Panc1 (cell line): ENCODE data around the gene ZNF319. TPM values are rescaled to one million over a fixed set of nuclear protein-coding genes. Genes with fewer than 3 reads are reported as not detected.

Experiments used
- ATAC-seq: fragments of 200-7000 bp; cut with Tn5 transposase; 2 replicates; pipeline ENCODE4 v1.9.1; 2020; ENCODE audit warnings: mild to moderate bottlenecking, moderate library complexity
- BruUV-seq: library from RNA; stranded (reverse); fragments of 400-500 nt; replicated peaks from 2 replicates; lab custom pipeline; 2021; lab: Mats Ljungman, UMichigan
- CTCF ChIA-PET: fragments of 300-600 bp; sonication (Branson Sonifier 250); formaldehyde crosslinking; loops from one replicate; lab custom pipeline; 2022; ENCODE audit warnings: antibody characterized with exemption; lab: Charles Lee
- POLR2A ChIA-PET: fragments of 300-600 bp; sonication (Branson Sonifier 250); formaldehyde crosslinking; loops from one replicate; lab custom pipeline; 2022; ENCODE audit warnings: antibody characterized with exemption; lab: Charles Lee
- DNase-seq: peaks from one replicate; pipeline ENCODE4 v3.0.0-alpha.2; 2010; ENCODE audit warnings: low read depth, low spot score
- H3K27ac ChIP-seq: 2 replicates; pipeline ENCODE4 v1.5.1; 2011; ENCODE audit warnings: mild to moderate bottlenecking, low read length, inconsistent platforms
- H3K27me3 ChIP-seq: fragments of 200-500 bp; sonication (Bioruptor generic); 2 replicates; pipeline ENCODE4 v1.6.0; 2014; ENCODE audit warnings: low read length, inconsistent platforms; ENCODE audit not compliant: control insufficient read depth, insufficient read depth
- H3K36me3 ChIP-seq: fragments of 200-500 bp; sonication (Bioruptor generic); 2 replicates; pipeline ENCODE4 v1.5.1; 2014; ENCODE audit warnings: inconsistent platforms, mild to moderate bottlenecking, low read length, moderate library complexity; ENCODE audit not compliant: control insufficient read depth, insufficient read depth
- H3K4me1 ChIP-seq: 2 replicates; pipeline ENCODE4 v1.5.1; 2011; ENCODE audit warnings: inconsistent platforms, mild to moderate bottlenecking, low read length, moderate library complexity; ENCODE audit not compliant: control insufficient read depth, insufficient read depth
- H3K4me3 ChIP-seq, 2 experiments: 2 replicates each; pipeline ENCODE4 v1.5.1; 2011 to 2012; ENCODE audit warnings: low read depth in 2 of 2, low read length in 2 of 2, mild to moderate bottlenecking in 2 of 2, inconsistent platforms in 1 of 2, moderate library complexity in 1 of 2
- H3K9me3 ChIP-seq: fragments of 200-500 bp; sonication (Bioruptor generic); 2 replicates; pipeline ENCODE4 v1.5.1; 2014; ENCODE audit warnings: low read depth, mild to moderate bottlenecking, inconsistent platforms, low read length, moderate library complexity; ENCODE audit not compliant: control insufficient read depth, insufficient read depth
- POLR2AphosphoS5 ChIP-seq: IDR thresholded peaks from 2 replicates; pipeline ENCODE4 v1.6.1; 2012; ENCODE audit warnings: mild to moderate bottlenecking, low read depth, low read length, moderate library complexity
- SIN3A ChIP-seq: IDR thresholded peaks from 2 replicates; pipeline ENCODE4 v1.6.1; 2012; ENCODE audit warnings: low read depth, mild to moderate bottlenecking, low read length, moderate library complexity, borderline replicate concordance; ENCODE audit not compliant: insufficient read depth
- TCF7L2 ChIP-seq: IDR thresholded peaks from 2 replicates; pipeline ENCODE4 v1.6.1; 2011; ENCODE audit warnings: mild to moderate bottlenecking, low read depth, low read length, inconsistent platforms
- in situ Hi-C: cut with HindIII; loops from 2 replicates; pipeline ENCODE4 v1.10.0; 2016; ENCODE audit warnings: low sequenced_read_pairs, low pct_unique_long_range_greater_than_20kb
- intact Hi-C: fragments of 100-400 bp; cut with micrococcal nuclease; formaldehyde crosslinking; loops from one replicate; pipeline ENCODE4 v1.10.0; 2022; ENCODE audit not compliant: unreplicated experiment
- total RNA-seq: library from RNA; stranded (reverse); gene quantifications from one replicate; pipeline ENCODE4 v1.2.1, GENCODE V29; 2021; ENCODE audit not compliant: unreplicated experiment
- TF ChIP-seq, protein P1 (sequence below): fragments of 450-650 bp; IDR thresholded peaks from 2 replicates; pipeline ENCODE4 v1.5.1; 2017; ENCODE audit warnings: mild to moderate bottlenecking
- TF ChIP-seq, protein P2 (sequence below), 2 experiments: IDR thresholded peaks; 2 replicates each; pipeline ENCODE4 v1.6.1; 2011 to 2012; ENCODE audit warnings: low read depth in 2 of 2, control low read depth in 1 of 2, low read length in 1 of 2, mild to moderate bottlenecking in 1 of 2, moderate library complexity in 1 of 2; ENCODE audit not compliant: insufficient read depth in 1 of 2

ZNF319 gene
- total RNA-seq, 1 experiment from 2014 or later, result 6.5 TPM

DNA sequence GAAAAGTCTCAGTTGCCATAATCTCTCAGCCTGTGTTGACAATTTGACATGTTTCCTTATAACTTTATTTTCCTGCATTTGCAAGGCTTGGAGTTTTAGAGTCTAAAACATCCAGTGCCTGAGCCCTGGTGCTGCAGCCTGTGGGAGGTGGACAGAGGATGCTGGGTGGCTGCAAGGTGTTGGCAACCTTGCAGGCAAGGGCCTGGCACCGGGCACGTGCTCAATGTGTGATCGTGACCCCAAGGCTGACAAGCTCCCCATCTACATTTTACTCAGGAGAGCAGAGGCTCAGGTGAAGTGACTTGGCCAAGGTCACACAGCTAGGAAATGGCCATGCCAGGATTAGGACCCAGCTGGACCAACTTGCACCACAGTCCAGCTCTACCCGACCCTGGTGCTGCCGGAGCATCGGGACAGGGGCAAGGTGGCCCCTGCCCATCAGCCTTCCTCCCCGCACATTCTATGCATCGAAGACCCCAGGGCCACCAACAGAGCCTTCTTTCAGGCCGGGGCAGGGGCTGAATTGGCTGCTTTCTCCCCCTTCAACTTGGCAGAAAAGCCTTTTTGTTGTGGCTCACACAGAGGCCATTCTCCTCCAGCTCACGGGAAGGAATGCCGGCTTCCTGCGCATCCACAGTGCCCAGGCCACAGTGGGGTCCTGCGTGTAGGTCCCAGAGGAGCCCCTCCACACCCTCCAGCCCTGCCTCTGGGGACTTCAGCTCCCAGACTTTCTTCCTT lies 48.2 kb upstream of the ZNF319 start:
- no peak overlapping the region for H3K27ac ChIP-seq
- no TSS peak for BruUV-seq
- TF ChIP-seq TCF7L2, result no peak
- TF ChIP-seq POLR2AphosphoS5, result no peak
- TF ChIP-seq, protein P1, sequence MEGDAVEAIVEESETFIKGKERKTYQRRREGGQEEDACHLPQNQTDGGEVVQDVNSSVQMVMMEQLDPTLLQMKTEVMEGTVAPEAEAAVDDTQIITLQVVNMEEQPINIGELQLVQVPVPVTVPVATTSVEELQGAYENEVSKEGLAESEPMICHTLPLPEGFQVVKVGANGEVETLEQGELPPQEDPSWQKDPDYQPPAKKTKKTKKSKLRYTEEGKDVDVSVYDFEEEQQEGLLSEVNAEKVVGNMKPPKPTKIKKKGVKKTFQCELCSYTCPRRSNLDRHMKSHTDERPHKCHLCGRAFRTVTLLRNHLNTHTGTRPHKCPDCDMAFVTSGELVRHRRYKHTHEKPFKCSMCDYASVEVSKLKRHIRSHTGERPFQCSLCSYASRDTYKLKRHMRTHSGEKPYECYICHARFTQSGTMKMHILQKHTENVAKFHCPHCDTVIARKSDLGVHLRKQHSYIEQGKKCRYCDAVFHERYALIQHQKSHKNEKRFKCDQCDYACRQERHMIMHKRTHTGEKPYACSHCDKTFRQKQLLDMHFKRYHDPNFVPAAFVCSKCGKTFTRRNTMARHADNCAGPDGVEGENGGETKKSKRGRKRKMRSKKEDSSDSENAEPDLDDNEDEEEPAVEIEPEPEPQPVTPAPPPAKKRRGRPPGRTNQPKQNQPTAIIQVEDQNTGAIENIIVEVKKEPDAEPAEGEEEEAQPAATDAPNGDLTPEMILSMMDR, result no peak
- TF ChIP-seq SIN3A, result no peak
- TF ChIP-seq, protein P2, sequence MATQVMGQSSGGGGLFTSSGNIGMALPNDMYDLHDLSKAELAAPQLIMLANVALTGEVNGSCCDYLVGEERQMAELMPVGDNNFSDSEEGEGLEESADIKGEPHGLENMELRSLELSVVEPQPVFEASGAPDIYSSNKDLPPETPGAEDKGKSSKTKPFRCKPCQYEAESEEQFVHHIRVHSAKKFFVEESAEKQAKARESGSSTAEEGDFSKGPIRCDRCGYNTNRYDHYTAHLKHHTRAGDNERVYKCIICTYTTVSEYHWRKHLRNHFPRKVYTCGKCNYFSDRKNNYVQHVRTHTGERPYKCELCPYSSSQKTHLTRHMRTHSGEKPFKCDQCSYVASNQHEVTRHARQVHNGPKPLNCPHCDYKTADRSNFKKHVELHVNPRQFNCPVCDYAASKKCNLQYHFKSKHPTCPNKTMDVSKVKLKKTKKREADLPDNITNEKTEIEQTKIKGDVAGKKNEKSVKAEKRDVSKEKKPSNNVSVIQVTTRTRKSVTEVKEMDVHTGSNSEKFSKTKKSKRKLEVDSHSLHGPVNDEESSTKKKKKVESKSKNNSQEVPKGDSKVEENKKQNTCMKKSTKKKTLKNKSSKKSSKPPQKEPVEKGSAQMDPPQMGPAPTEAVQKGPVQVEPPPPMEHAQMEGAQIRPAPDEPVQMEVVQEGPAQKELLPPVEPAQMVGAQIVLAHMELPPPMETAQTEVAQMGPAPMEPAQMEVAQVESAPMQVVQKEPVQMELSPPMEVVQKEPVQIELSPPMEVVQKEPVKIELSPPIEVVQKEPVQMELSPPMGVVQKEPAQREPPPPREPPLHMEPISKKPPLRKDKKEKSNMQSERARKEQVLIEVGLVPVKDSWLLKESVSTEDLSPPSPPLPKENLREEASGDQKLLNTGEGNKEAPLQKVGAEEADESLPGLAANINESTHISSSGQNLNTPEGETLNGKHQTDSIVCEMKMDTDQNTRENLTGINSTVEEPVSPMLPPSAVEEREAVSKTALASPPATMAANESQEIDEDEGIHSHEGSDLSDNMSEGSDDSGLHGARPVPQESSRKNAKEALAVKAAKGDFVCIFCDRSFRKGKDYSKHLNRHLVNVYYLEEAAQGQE (IDR thresholded peaks at IDR 0.05; ENCODE audit: insufficient read depth in 1 of 2, low read depth in 2 of 2, low read length in 1 of 2), result no peak
- DNase-seq (no peak), ATAC-seq (no peak)
- H3K4me3 ChIP-seq, result no peak overlapping the region
- H3K4me1 ChIP-seq, result no peaks in the 10 kb centered on the region; the same call in 1 of the 2 replicates
- no peaks in the 10 kb centered on the region for H3K9me3 ChIP-seq
- intact Hi-C loops, result no loop called here
- no peaks in the 10 kb centered on the region for H3K27me3 ChIP-seq
- in situ Hi-C loops, result no loop called here
- ChIA-PET POLR2A (no interaction called here), CTCF (no interaction called here)
- H3K36me3 ChIP-seq, result no peaks in the 10 kb centered on the region

DNA sequence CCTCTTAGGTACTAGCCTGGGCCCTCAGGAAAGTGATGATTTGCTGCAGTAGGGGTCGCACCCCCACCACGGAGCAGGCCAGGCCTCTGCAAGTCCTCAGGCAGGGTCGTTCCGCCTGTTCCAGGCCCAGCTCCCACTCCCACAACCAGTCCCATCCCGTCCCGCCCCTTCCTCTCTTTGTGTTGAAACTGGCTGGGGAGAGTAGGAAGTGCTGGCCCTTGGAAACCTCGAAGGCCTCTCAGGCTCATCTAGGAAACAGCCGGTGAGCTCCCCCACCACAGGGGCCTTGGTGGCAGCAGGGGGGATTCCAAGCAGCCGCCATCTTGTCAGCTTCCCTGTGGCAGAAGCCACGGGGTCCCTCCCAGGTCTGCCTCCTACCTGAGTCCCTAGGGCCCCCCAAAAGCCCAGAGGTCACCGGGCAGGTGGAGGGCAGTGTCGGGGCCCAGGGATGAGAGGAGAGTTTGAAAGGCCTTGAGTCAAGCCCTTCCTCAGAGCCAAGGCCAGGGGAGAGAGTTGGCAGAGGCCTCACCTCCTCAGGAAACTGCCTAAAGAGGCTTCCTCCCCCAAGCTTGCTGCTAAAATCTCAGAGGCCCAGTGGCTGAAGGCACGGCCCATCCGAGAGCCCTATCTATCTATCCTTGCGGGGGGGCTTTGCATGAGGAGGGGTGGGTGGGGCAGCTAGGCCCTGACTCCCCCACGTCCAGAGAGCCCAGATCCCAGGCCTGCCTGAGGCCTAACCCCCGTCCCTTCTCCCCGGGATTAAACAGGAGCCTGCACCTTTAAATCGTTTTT lies 47.3 kb upstream of the ZNF319 start:
- no peak for TF ChIP-seq TCF7L2
- no peak for TF ChIP-seq POLR2AphosphoS5
- TF ChIP-seq SIN3A, result no peak
- TF ChIP-seq, protein P2 (IDR thresholded peaks at IDR 0.05; ENCODE audit: insufficient read depth in 1 of 2, low read depth in 2 of 2, low read length in 1 of 2), result no peak
- TF ChIP-seq, protein P1, result no peak
- intact Hi-C loops (no loop called here), in situ Hi-C loops (no loop called here)
- BruUV-seq, result no TSS peak
- CTCF ChIA-PET, result no interaction called here
- no peaks in the 10 kb centered on the region for H3K9me3 ChIP-seq
- no peaks in the 10 kb centered on the region for H3K27me3 ChIP-seq
- H3K4me3 ChIP-seq, result no peak overlapping the region
- POLR2A ChIA-PET, result no interaction called here
- no peaks in the 10 kb centered on the region; the same call in 1 of the 2 replicates for H3K4me1 ChIP-seq
- H3K27ac ChIP-seq, result no peak overlapping the region
- DNase-seq (no peak), ATAC-seq (no peak)
- H3K36me3 ChIP-seq, result no peaks in the 10 kb centered on the region
